Midbrain (tissue), 1 donor: ENCODE results near the gene SULT1A1.

Source experiments
- DNase-seq: peaks from one replicate; lab custom pipeline; 2025; lab: John Stamatoyannopoulos, UW

SULT1A1 gene

DNA sequence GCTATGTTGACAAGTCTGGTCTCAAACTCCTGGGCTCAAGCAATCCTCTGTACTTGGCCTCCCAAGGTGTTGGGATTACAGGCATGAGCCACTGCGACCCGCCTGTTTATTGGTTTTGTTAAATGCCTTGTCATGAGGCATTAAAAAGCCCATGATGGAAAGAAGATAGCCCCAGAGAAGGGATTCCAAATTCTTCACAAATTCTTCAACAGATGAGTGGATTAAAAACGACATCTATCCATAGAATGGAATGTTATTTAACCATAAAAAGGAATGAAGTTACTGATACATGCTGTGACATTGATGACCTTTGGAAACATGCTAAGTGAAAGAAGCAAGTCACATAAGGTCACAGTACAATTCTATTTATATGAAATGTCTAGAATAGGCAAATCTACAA, 51.4 kb downstream of the SULT1A1 start:
- DNase-seq, result no peak

- no peak for DNase-seq
Observed at GRCh38 chr16:28556914-28557320, 52.9 kb downstream of the SULT1A1 start.

GRCh38 chr16:28555561-28555960, 54.3 kb downstream of the SULT1A1 start:
- no peak for DNase-seq
